ENCODE results near the gene KRT36.

The KRT36 gene

GRCh38 chr17:41475421-41475820, 14.3 kb downstream of the KRT36 start:
- Histone ChIP-seq H3K27me3 (ENCODE audit: control insufficient read depth in 3 of 3, insufficient read depth in 3 of 3, low read depth in 1 of 3, low read length in 3 of 3) (no peaks in the 10 kb centered on the region), H4K8ac (ENCODE audit: low read depth, low read length) (no peak overlapping the region), H3K4me1 (ENCODE audit: control insufficient read depth in 2 of 2, insufficient read depth in 1 of 2, low read depth in 1 of 2, low read length in 2 of 2) (peaks cover 0 to 1% of the 10 kb centered on the region in 2 donors), H3K4me3 (ENCODE audit: low read length in 2 of 2) (no peak overlapping the region), H2BK5ac (ENCODE audit: low read length) (no peak overlapping the region), H3K4me2 (ENCODE audit: insufficient read depth, low read length, poor library complexity, severe bottlenecking) (no peak overlapping the region), H3K9me3 (replicated peaks in 1 of 2; ENCODE audit: control insufficient read depth in 2 of 2, insufficient read depth in 1 of 2, low read depth in 1 of 2, low read length in 2 of 2) (no peaks in the 10 kb centered on the region), H3K9ac (ENCODE audit: low read depth, low read length, poor library complexity) (no peak overlapping the region), H2AFZ (ENCODE audit: low read length) (no peak overlapping the region), H3K14ac (ENCODE audit: low read length) (no peak overlapping the region), H4K91ac (ENCODE audit: low read depth, low read length, poor library complexity) (no peak overlapping the region), H2BK120ac (ENCODE audit: low read depth, low read length) (no peak overlapping the region), H3K36me3 (replicated peaks in 1 of 2; ENCODE audit: control insufficient read depth in 2 of 2, insufficient read depth in 2 of 2, low read length in 2 of 2) (no peaks in the 10 kb centered on the region), H2BK15ac (ENCODE audit: low read length) (no peak overlapping the region), H3K18ac (ENCODE audit: low read length) (no peak overlapping the region), H3K27ac (replicated peaks; ENCODE audit: low read length) (no peak overlapping the region), H3K23ac (ENCODE audit: low read depth, low read length, poor library complexity) (no peak overlapping the region), H3K4ac (ENCODE audit: low read length) (no peak overlapping the region), H2BK12ac (ENCODE audit: low read length) (no peak overlapping the region), H2AK5ac (ENCODE audit: low read depth, low read length) (no peak overlapping the region), H3K79me1 (ENCODE audit: low read depth, low read length) (no peaks in the 10 kb centered on the region)
- no peak for DNase-seq (ENCODE audit: low spot score)
- no CpG with 5 or more reads among the region's 4 CpGs for WGBS, 2 donors (ENCODE audit: extremely low coverage in 2 of 2, insufficient read length in 2 of 2, insufficient replicate concordance in 1 of 2)

- Histone ChIP-seq H3K9ac (ENCODE audit: low read depth, low read length, poor library complexity) (no peak overlapping the region), H3K14ac (ENCODE audit: low read length) (no peak overlapping the region), H3K4me3 (ENCODE audit: low read length in 2 of 2) (no peak overlapping the region), H3K23ac (ENCODE audit: low read depth, low read length, poor library complexity) (no peak overlapping the region), H2BK12ac (ENCODE audit: low read length) (no peak overlapping the region), H2BK15ac (ENCODE audit: low read length) (no peak overlapping the region), H3K27me3 (ENCODE audit: control insufficient read depth in 3 of 3, insufficient read depth in 3 of 3, low read depth in 1 of 3, low read length in 3 of 3) (no peaks in the 10 kb centered on the region), H2BK5ac (ENCODE audit: low read length) (no peak overlapping the region), H2BK120ac (ENCODE audit: low read depth, low read length) (no peak overlapping the region), H3K4me1 (ENCODE audit: control insufficient read depth in 2 of 2, insufficient read depth in 1 of 2, low read depth in 1 of 2, low read length in 2 of 2) (peaks cover 0 to 1% of the 10 kb centered on the region in 2 donors), H3K36me3 (replicated peaks in 1 of 2; ENCODE audit: control insufficient read depth in 2 of 2, insufficient read depth in 2 of 2, low read length in 2 of 2) (no peaks in the 10 kb centered on the region), H3K4ac (ENCODE audit: low read length) (no peak overlapping the region), H2AK5ac (ENCODE audit: low read depth, low read length) (no peak overlapping the region), H4K8ac (ENCODE audit: low read depth, low read length) (no peak overlapping the region), H3K18ac (ENCODE audit: low read length) (no peak overlapping the region), H3K27ac (replicated peaks; ENCODE audit: low read length) (no peak overlapping the region), H4K91ac (ENCODE audit: low read depth, low read length, poor library complexity) (no peak overlapping the region), H3K79me1 (ENCODE audit: low read depth, low read length) (no peaks in the 10 kb centered on the region), H2AFZ (ENCODE audit: low read length) (no peak overlapping the region), H3K4me2 (ENCODE audit: insufficient read depth, low read length, poor library complexity, severe bottlenecking) (no peak overlapping the region), H3K9me3 (replicated peaks in 1 of 2; ENCODE audit: control insufficient read depth in 2 of 2, insufficient read depth in 1 of 2, low read depth in 1 of 2, low read length in 2 of 2) (no peaks in the 10 kb centered on the region)
- DNase-seq (ENCODE audit: low spot score), result no peak
- no CpG with 5 or more reads among the region's 8 CpGs for WGBS, 2 donors (ENCODE audit: extremely low coverage in 2 of 2, insufficient read length in 2 of 2, insufficient replicate concordance in 1 of 2)
Observed at GRCh38 chr17:41474863-41475262, 14.8 kb downstream of the KRT36 start.

- DNase-seq (ENCODE audit: low spot score), result no peak
- Histone ChIP-seq H3K23ac (ENCODE audit: low read depth, low read length, poor library complexity) (no peak overlapping the region), H3K79me1 (ENCODE audit: low read depth, low read length) (no peaks in the 10 kb centered on the region), H3K27me3 (ENCODE audit: control insufficient read depth in 3 of 3, insufficient read depth in 3 of 3, low read depth in 1 of 3, low read length in 3 of 3) (no peaks in the 10 kb centered on the region), H3K4me2 (ENCODE audit: insufficient read depth, low read length, poor library complexity, severe bottlenecking) (no peak overlapping the region), H3K4me1 (ENCODE audit: control insufficient read depth in 2 of 2, insufficient read depth in 1 of 2, low read depth in 1 of 2, low read length in 2 of 2) (no peaks in the 10 kb centered on the region), H2AK5ac (ENCODE audit: low read depth, low read length) (no peak overlapping the region), H4K91ac (ENCODE audit: low read depth, low read length, poor library complexity) (no peak overlapping the region), H4K8ac (ENCODE audit: low read depth, low read length) (no peak overlapping the region), H3K4ac (ENCODE audit: low read length) (no peak overlapping the region), H2BK5ac (ENCODE audit: low read length) (no peak overlapping the region), H3K9ac (ENCODE audit: low read depth, low read length, poor library complexity) (no peak overlapping the region), H3K14ac (ENCODE audit: low read length) (no peak overlapping the region), H3K18ac (ENCODE audit: low read length) (no peak overlapping the region), H3K9me3 (replicated peaks in 1 of 2; ENCODE audit: control insufficient read depth in 2 of 2, insufficient read depth in 1 of 2, low read depth in 1 of 2, low read length in 2 of 2) (no peaks in the 10 kb centered on the region), H2BK15ac (ENCODE audit: low read length) (no peak overlapping the region), H2BK12ac (ENCODE audit: low read length) (no peak overlapping the region), H2AFZ (ENCODE audit: low read length) (no peak overlapping the region), H3K27ac (replicated peaks; ENCODE audit: low read length) (no peak overlapping the region), H3K4me3 (ENCODE audit: low read length in 2 of 2) (no peak overlapping the region), H3K36me3 (replicated peaks in 1 of 2; ENCODE audit: control insufficient read depth in 2 of 2, insufficient read depth in 2 of 2, low read length in 2 of 2) (no peaks in the 10 kb centered on the region), H2BK120ac (ENCODE audit: low read depth, low read length) (no peak overlapping the region)
Observed at GRCh38 chr17:41468346-41468745, 21.4 kb downstream of the KRT36 start.

- Histone ChIP-seq H2BK12ac (ENCODE audit: low read length) (no peak overlapping the region), H3K36me3 (replicated peaks in 1 of 2; ENCODE audit: control insufficient read depth in 2 of 2, insufficient read depth in 2 of 2, low read length in 2 of 2) (no peaks in the 10 kb centered on the region), H3K27me3 (ENCODE audit: control insufficient read depth in 3 of 3, insufficient read depth in 3 of 3, low read depth in 1 of 3, low read length in 3 of 3) (no peaks in the 10 kb centered on the region), H3K4me1 (ENCODE audit: control insufficient read depth in 2 of 2, insufficient read depth in 1 of 2, low read depth in 1 of 2, low read length in 2 of 2) (no peaks in the 10 kb centered on the region), H3K27ac (replicated peaks; ENCODE audit: low read length) (no peak overlapping the region), H3K18ac (ENCODE audit: low read length) (no peak overlapping the region), H3K4me3 (ENCODE audit: low read length in 2 of 2) (no peak overlapping the region), H2BK5ac (ENCODE audit: low read length) (no peak overlapping the region), H2AFZ (ENCODE audit: low read length) (no peak overlapping the region), H4K8ac (ENCODE audit: low read depth, low read length) (no peak overlapping the region), H3K79me1 (ENCODE audit: low read depth, low read length) (no peaks in the 10 kb centered on the region), H3K23ac (ENCODE audit: low read depth, low read length, poor library complexity) (no peak overlapping the region), H2BK15ac (ENCODE audit: low read length) (no peak overlapping the region), H4K91ac (ENCODE audit: low read depth, low read length, poor library complexity) (no peak overlapping the region), H3K9ac (ENCODE audit: low read depth, low read length, poor library complexity) (no peak overlapping the region), H2BK120ac (ENCODE audit: low read depth, low read length) (no peak overlapping the region), H2AK5ac (ENCODE audit: low read depth, low read length) (no peak overlapping the region), H3K14ac (ENCODE audit: low read length) (no peak overlapping the region), H3K4me2 (ENCODE audit: insufficient read depth, low read length, poor library complexity, severe bottlenecking) (no peak overlapping the region), H3K4ac (ENCODE audit: low read length) (no peak overlapping the region), H3K9me3 (replicated peaks in 1 of 2; ENCODE audit: control insufficient read depth in 2 of 2, insufficient read depth in 1 of 2, low read depth in 1 of 2, low read length in 2 of 2) (no peaks in the 10 kb centered on the region)
- no peak for DNase-seq (ENCODE audit: low spot score)
- no CpG with 5 or more reads among the region's 4 CpGs for WGBS, 2 donors (ENCODE audit: extremely low coverage in 2 of 2, insufficient read length in 2 of 2, insufficient replicate concordance in 1 of 2)
Observed at GRCh38 chr17:41467561-41467960, 22.1 kb downstream of the KRT36 start.

Data from neuronal stem cell (in vitro differentiated cells).